Measurements from ENCODE around the gene CHST10. TPM values are rescaled to one million over a fixed set of nuclear protein-coding genes. Genes with fewer than 3 reads are reported as not detected.

CHST10 gene
- total and polyA plus RNA-seq, 2 donors (not counting 3 experiments of a cell fraction or from before 2014, with no cell fraction given), result 11.1 to 12.3 TPM

- Histone ChIP-seq H3K4me1 (ENCODE audit: control insufficient read depth, extremely low read depth, insufficient read depth, low read length) (no peaks in the 10 kb centered on the region), H3K36me3 (ENCODE audit: control insufficient read depth in 2 of 2, extremely low read depth in 1 of 2, insufficient read depth in 2 of 2, low read length in 2 of 2) (no peaks in the 10 kb centered on the region), H3K4me3 (replicated peaks in 1 of 3; ENCODE audit: insufficient read depth in 1 of 3, low read depth in 1 of 3, low read length in 3 of 3) (no peak overlapping the region), H3K9ac (replicated peaks; ENCODE audit: extremely low read depth, insufficient read depth, low read length) (no peak overlapping the region), H3K79me2 (ENCODE audit: control insufficient read depth, insufficient read depth, low read length) (no peaks in the 10 kb centered on the region), H4K20me1 (replicated peaks; ENCODE audit: control insufficient read depth, extremely low read depth, insufficient read depth, low read length) (no peaks in the 10 kb centered on the region), H3K4me2 (ENCODE audit: insufficient read depth, low read length) (no peak overlapping the region), H3K9me1 (replicated peaks; ENCODE audit: control insufficient read depth, extremely low read depth, insufficient read depth, low read length) (no peaks in the 10 kb centered on the region), H2AFZ (ENCODE audit: low read depth, low read length) (no peak overlapping the region), H3K27me3 (ENCODE audit: control insufficient read depth in 2 of 2, insufficient read depth in 2 of 2, low read length in 2 of 2) (peaks cover 7 to 20% of the 10 kb centered on the region in 2 experiments), H3K27ac (ENCODE audit: insufficient read depth, low read depth, low read length) (no peak overlapping the region), H3K9me3 (replicated peaks; ENCODE audit: control insufficient read depth, insufficient read depth, low read length) (no peaks in the 10 kb centered on the region)
- DNase-seq (ENCODE audit: low read depth, low spot score), result no peak
- no TSS peak for BruUV-seq (replicated peaks)
- intact Hi-C loops (cut with micrococcal nuclease) (no loop called here), dilution Hi-C loops (cut with MboI; ENCODE audit: extremely low pct_ligation_motif_present, low sequenced_read_pairs) (no loop called here)
- no peak for TF ChIP-seq MAX (IDR thresholded peaks at IDR 0.05; ENCODE audit: insufficient read depth, insufficient read length)
- TF ChIP-seq POLR2AphosphoS5 (IDR thresholded peaks at IDR 0.05; ENCODE audit: insufficient read depth, low read depth, low read length), result no peak
- no peak for TF ChIP-seq GATA2 (IDR thresholded peaks at IDR 0.05; ENCODE audit: insufficient read depth, insufficient read length, low read depth, low read length)
- TF ChIP-seq JUN (IDR thresholded peaks at IDR 0.05; ENCODE audit: borderline replicate concordance, insufficient read depth, insufficient read length, low read depth), result no peak
- TF ChIP-seq, protein P1, sequence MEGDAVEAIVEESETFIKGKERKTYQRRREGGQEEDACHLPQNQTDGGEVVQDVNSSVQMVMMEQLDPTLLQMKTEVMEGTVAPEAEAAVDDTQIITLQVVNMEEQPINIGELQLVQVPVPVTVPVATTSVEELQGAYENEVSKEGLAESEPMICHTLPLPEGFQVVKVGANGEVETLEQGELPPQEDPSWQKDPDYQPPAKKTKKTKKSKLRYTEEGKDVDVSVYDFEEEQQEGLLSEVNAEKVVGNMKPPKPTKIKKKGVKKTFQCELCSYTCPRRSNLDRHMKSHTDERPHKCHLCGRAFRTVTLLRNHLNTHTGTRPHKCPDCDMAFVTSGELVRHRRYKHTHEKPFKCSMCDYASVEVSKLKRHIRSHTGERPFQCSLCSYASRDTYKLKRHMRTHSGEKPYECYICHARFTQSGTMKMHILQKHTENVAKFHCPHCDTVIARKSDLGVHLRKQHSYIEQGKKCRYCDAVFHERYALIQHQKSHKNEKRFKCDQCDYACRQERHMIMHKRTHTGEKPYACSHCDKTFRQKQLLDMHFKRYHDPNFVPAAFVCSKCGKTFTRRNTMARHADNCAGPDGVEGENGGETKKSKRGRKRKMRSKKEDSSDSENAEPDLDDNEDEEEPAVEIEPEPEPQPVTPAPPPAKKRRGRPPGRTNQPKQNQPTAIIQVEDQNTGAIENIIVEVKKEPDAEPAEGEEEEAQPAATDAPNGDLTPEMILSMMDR (IDR thresholded peaks at IDR 0.05; ENCODE audit: extremely low read depth in 1 of 2, insufficient read depth in 1 of 2, low read depth in 1 of 2, low read length in 2 of 2), result no peak
- TF ChIP-seq POLR2A (IDR thresholded peaks at IDR 0.05; ENCODE audit: low read depth, low read length), result no peak
- CTCF ChIA-PET, result interaction anchor here (12.1 kb wide), 1 partner anchor 115 kb away, joined by 724 read pairs; no protein-coding TSS in a partner anchor
- FAIRE-seq, result no peak
- POLR2A ChIA-PET, result no interaction called here
Observed at GRCh38 chr2:100376836-100377235, 40.6 kb downstream of the CHST10 start.

All from endothelial cell of umbilical vein (primary cell).